Measurements from ENCODE around the gene UNC13B. TPM values are rescaled to one million over a fixed set of nuclear protein-coding genes. Genes with fewer than 3 reads are reported as not detected.
"Not testable (repeated sequence)": the region's sequence is repeated elsewhere in the genome, so short reads cannot be mapped to it uniquely, and the experiment has no call there.

Gene UNC13B
- total RNA-seq, 2 experiments from 2014 or later, result 2.9 to 3.5 TPM

DNA sequence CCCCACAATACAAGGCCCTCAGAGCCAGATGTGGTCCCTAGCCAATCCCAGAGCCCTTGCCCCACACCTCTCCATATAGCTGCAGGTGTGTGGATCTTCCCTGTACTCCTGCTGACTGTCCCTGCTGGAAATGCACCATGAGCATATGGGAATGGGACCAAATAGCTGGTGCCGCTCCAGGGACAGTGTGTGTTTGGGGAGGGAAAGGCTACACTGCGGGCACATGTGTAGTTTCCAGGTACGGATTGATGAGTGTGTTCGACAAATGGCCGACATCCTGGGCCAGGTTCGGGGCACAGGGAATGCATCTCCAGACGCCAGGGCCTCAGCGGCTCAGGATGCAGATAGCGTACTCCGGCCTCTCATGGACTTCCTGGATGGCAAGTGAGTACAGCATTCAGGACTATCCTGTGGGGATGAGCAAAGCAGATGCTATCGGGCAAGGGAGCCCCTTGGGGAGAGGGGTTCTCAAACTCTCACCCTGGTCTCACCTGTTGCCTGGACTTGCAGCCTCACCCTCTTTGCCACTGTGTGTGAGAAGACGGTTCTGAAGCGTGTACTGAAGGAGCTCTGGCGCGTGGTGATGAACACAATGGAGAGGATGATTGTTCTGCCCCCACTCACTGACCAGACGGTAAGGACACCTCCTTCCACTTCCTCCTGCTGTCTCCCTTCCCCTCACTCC, 237.0 kb downstream of the UNC13B start:
- CTCF ChIA-PET, result no interaction called here

DNA sequence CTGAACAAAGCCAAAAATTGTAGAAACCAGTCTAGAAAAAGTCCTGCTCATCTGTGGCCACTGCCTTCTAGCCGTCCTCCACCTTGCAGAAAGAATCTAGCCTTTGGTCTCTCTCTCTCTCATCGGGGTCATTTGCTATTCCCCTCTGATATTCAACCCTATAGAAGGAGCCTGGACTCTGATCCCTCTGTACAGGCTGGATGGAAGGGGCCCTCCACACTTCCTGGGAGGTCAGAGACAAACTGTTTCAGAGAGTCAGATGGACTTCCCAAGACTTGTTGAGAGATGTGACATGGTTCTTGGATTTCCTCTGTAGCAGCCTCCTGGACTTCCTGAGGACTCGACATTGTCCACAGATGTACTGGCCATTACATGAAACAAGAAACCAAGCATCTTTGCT, 243.1 kb downstream of the UNC13B start:
- POLR2A ChIA-PET, result no interaction called here
- CTCF ChIA-PET, result no interaction called here

More for the DNA sequence above, 237.0 kb downstream of the UNC13B start:
- POLR2A ChIA-PET, result interaction anchor here (0.6 kb wide), 1 partner anchor 409 kb away, joined by 3 read pairs; the partner anchor contains the start of gene DNAJB5

DNA sequence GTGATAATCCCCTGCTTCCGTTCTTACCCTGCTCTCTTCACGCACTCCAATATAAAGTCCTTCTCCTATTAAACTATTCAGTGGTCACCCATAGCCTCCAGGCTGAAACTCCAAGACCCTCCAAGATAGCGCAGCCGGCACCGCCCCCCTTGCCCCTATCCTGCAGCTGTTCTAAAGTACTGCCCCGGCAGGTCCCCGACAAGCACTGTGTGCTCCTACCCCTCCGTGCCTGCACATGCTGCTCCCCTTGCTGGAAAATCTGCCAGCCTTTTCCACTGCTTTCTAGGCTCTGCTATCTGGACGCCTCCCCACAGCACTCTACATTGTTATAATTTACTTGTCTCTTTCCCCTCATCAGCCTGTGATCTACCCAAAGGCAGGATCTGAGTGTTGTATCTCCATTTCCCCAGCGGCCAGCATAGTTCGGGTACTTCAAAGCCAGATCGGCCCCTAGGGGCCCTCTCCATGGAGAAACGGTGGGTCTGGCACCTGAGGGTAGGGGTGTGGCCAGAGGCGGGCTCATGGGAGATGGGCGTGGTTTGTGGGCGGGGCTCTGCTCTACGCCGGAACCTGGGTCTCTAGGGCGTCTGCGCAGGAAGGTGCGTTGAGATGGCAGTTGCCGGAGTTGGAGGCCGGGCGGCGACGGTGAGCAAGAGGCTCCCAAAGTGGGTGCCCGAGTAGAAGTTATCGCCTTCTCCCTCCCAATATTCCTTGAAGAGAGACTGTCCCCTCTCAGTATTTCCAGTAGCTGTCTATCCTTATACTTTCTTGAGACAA, 244.6 kb downstream of the UNC13B start:
- ChIA-PET POLR2A (interaction anchor here (0.6 kb wide), 1 partner anchor 70 kb away, joined by 3 read pairs; no protein-coding TSS in a partner anchor), CTCF (no interaction called here)

- CTCF ChIA-PET, result no interaction called here
- POLR2A ChIA-PET, result no interaction called here
Measured at GRCh38 chr9:35407846-35408245, 246.0 kb downstream of the UNC13B start.

DNA sequence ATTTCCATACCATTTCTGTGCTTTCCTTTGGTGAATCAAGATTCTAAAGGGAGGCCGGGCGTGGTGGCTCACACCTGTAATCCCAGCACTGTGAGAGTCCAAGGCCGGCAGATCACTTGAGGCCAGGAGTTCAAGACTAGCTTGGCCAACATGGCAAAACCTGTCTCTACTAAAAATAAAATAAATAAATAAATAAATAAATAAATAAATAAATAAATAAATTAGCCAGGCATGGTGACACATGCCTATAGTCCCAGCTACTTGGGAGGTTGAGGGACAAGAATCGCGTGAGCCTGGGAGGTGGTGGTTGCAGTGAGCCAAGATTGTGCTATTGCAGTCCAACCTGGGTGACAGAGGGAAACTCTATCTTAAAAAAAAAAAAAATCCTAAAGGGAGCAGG, 247.6 kb downstream of the UNC13B start:
- POLR2A ChIA-PET, CTCF ChIA-PET: not testable (repeated sequence)

DNA sequence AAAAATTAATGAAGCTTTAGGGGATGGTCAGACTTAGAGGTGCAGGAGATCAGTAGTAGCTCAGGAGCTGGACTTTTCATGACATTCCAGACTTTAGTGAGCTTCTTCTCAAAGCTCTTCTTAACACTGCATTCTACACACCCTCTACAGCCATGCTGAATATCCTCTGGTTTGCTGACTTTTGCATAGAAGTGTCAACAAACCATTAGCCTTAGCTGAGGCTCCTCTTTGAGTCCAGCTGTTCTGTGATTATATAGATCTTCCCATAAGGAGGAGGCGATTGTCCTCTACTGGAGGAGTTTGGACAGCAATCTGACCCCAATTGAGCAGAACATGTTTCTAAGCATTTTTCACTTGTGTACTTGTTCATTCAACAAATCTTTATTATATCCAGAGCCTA, 253.1 kb downstream of the UNC13B start:
- ChIA-PET CTCF (no interaction called here), POLR2A (no interaction called here)

- POLR2A ChIA-PET, result no interaction called here
- CTCF ChIA-PET, result no interaction called here
Measured at GRCh38 chr9:35415402-35416097, 253.7 kb downstream of the UNC13B start.

DNA sequence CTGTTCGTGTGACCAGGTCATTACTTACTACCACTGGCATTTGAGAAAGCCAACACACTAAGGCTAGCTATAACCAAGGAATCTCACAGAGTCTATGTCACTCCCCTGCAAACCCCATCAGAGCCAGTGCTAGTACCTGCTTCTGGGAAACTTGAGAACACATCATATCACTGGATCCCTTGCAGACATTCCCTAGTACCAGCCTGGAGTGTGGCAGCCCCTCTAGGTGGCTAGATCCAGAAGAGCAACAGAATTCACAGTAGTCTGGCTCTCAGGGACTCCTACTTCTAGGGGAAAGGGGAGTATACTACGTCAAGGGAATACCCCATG, 254.3 kb downstream of the UNC13B start:
- ChIA-PET CTCF (no interaction called here), POLR2A (no interaction called here)

GRCh38 chr9:35422346-35422745, 260.5 kb downstream of the UNC13B start:
- CTCF ChIA-PET, result no interaction called here
- POLR2A ChIA-PET, result no interaction called here

DNA sequence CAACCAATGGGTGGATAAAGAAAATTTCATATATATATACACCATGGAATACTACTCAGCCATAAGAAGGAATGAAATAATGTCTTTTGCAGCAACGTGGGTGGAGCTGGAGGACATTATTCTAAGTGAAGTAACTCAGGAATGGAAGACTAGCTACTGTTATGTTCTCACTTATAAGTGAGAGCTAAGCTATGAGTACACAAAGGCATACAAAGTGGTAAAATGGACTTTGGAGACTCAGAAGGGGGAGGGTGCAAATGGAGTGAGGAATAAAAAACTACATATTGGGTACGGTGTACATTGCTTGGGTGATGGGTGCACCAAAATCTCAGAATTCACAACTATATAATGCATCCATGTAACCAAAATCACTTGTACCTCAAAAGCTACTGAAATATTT, 260.9 kb downstream of the UNC13B start:
- CTCF ChIA-PET, result no interaction called here
- POLR2A ChIA-PET, result no interaction called here

DNA sequence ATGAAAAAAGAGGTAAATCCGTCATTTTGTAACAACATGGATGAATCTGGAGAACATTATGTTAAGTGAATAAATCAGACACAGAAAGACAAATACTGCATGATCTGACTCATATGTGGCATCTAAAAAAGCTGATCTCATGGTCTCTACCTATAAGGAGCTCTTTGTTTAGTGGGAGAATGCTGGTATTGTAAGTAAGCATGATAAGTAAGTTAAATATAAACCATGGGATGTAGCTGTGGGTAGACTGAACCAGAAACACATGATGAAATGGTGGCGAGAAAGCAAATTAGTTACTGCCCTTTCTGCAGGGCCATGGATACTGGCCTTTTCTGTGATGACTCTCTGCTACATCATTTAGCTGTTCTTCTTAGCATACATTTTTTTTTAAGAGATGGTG, 261.7 kb downstream of the UNC13B start:
- ChIA-PET CTCF (no interaction called here), POLR2A (no interaction called here)

DNA sequence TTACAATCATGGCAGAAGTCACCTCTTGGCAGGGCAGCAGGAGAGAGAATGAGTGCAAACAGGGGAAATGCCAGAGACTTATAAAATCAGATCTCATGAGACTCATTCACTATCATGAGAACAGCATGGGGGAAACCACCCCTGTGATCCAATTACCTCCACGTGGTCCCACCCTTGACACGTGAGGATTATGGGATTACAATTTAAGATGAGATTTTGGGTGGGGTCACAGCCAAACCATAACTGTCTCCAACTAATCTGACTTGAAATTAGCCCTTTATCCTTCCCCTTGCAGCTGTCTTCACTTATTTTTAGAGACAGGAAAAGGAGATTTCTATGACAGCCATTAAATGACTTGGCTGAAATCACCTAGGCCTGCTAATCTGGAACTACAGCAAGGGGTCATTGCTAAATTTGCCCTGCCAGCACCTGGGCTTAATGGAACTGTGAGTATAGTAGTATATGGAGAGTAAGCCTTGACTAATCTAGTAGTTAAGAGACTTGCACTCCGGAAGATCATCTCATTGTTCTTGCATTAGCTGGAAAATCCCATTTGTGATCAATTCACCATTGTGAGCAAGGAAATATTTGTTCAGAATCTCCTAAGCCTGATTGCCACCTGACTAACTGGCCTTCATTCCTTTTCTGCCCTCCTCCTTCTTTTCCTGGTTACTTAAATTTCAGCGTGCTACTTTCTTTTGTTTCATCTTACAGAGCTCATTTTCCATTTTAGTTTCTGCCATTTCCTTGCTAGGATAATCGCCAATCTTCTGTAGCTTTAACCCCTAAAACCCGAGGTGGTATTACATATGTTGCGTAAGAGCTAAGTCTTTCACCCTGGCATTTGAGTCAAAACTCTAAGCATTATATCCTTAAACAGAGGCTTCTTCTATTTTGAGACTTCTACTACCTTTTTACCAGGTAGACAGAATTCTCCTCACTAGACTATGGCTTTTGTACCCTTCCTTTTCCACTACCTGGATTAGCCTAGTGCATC, 262.8 kb downstream of the UNC13B start:
- POLR2A ChIA-PET, result no interaction called here
- CTCF ChIA-PET, result no interaction called here

- CTCF ChIA-PET, result no interaction called here
- POLR2A ChIA-PET, result no interaction called here
Measured at GRCh38 chr9:35426627-35427026, 264.8 kb downstream of the UNC13B start.

GRCh38 chr9:35431467-35431866, 269.7 kb downstream of the UNC13B start:
- POLR2A ChIA-PET, result no interaction called here

DNA sequence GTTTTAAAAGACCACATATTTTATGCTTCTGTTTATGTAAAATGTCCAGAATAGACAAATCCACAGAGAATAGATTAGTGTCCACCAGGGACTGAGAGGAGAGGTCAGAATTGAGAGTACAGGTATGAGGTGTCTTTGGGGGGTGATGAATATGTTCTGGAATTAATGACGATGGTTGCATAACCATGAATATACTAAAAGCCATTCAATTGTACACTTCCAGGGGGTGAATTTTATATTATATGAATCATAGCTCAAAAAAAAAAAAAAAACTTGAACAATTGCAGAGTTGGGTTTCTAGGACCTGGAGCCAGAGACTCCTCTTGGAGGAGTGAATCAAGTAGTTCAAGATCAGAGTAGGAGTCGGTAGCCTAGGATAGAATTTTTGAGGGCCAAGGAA, 270.3 kb downstream of the UNC13B start:
- CTCF ChIA-PET, result no interaction called here
- POLR2A ChIA-PET, result no interaction called here

More at GRCh38 chr9:35431467-35431866, 269.7 kb downstream of the UNC13B start:
- CTCF ChIA-PET, result no interaction called here

- CTCF ChIA-PET, result no interaction called here
- POLR2A ChIA-PET, result no interaction called here
Measured at GRCh38 chr9:35436933-35437332, 275.1 kb downstream of the UNC13B start.

DNA sequence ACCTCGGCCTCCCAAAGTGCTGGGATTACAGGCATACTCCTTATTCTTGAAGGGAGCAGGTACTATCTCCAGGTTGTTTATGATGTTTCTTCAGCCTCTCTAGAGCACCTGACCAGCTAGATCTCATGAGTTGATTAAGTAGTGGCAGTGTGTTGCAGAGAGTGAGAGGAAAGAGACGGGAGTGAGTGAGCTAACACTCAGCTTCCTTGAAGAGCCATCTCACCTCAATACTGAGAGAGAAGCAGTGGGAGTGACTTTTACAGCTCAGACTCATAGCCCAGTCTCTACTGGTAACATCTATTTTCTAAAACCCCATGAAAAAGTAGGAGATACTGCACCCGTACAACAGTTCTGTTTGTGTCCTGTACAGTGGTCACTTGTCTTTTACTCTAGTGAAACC, 284.2 kb downstream of the UNC13B start:
- ChIA-PET POLR2A (no interaction called here), CTCF (interaction anchor here (0.6 to 0.7 kb wide), 2 partner anchors 44 to 225 kb away, joined by 3 read pairs; partner anchors contain the start of gene RUSC2)

DNA sequence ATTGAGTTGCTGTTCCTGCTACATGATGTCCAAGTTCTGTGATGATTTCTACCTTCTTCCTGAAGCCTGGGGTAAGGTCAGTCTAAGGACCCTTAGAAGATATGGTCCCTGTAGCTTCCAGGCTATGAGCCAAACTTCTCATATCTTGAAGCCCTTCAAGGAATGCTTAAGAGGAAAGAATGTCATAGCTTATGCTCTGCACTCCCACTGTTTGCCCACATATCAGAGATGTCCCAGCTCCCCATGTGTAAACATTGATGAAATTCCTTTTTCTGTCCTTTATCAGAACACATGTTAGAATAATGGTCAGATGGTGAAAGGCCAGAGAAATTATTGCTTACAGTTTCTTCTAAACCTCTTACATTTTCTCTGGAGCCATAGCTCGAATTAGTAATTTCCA, 286.7 kb downstream of the UNC13B start:
- ChIA-PET CTCF (no interaction called here), POLR2A (no interaction called here)

GRCh38 chr9:35452481-35452880, 290.7 kb downstream of the UNC13B start:
- ChIA-PET POLR2A (no interaction called here), CTCF (no interaction called here)

DNA sequence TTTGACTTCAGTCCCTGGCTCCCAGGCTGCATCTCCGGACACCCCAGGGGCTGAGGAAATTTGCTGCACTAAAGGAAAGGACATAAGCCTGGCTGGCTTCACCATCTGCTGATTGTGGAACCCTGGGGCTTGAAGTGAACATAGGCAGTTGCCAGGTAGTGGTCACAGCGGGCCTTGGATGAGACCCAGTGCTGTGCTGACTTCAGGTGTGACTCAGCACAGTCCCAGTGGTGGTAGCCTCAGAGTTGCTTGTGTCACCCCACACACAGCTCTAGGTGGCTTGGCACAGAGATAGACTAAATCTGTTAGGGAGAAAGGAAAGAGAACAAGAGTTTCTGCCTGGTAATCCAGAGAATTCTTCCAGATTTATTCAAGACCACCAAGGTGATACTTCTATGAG, 292.0 kb downstream of the UNC13B start:
- ChIA-PET POLR2A (no interaction called here), CTCF (no interaction called here)

Data from activated CD8-positive, alpha-beta memory T cell treated with anti-CD3 and anti-CD28 coated beads for 36 hours (primary cell).